Measurements from ENCODE around the gene PHLPP2.
"Not testable (repeated sequence)": the region's sequence is repeated elsewhere in the genome, so short reads cannot be mapped to it uniquely, and the experiment has no call there.

PHLPP2 gene

DNA sequence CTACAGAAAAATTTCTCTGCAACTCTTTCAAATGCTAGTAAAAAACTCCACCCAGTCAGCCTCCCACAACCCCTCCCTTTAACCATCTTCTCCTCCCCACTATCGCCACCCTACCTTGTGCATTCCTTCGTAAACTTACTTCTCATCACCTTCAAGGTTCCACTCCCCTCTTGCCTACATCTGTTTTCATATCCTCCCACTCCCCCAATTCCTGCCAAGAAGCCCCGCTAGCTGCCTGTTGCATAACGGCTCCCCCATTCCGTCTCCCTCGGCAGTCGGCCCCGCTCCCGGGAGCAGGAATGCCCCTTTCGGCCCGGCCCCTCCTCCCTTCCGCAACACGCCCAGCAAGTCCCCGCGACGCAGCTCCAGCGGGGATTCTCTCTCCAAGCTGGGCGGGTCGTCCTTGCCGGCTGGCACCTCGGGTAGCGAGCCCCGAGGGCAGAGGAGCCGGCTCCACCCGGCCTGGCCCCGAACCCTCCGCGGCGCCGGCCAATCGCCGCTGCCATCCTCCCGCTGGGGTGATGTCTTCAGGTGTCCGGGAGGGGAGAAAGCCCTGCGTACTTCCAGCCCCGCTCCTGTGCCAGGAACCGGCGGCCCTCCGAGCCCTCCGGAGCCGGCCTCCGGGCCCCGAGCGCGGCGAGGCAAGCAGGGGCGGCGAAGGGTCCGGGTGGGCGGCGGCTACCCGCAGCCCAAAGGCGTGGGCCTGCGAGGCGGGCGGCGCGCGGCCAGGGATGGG, 1.5 kb downstream of the PHLPP2 start:
- DNase-seq = peak; percentile 50

- DNase-seq = no peak
Measured at GRCh38 chr16:71721066-71721740, 3.3 kb downstream of the PHLPP2 start.

GRCh38 chr16:71712501-71712900, 12.0 kb downstream of the PHLPP2 start:
- no peak for DNase-seq

DNA sequence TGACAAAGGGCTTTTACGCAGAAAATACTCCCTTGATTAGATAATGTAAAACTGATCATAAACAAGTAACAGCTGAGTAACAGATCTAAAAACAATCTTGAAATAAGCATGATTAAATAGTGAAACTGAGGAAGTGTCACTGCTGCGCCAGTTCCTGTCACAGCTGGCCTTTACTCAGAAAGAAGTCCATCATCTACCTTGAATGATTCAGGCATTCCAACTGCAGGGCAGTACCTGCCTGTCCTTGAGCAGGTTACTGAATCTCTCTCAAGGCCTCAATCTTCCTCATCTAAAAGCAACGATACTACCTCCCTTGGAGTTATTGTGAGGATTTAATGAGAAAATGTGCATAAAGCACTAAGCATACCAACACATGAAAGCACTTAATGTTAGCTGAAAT, 12.7 kb downstream of the PHLPP2 start:
- DNase-seq = no peak

- no peak for DNase-seq
Measured at GRCh38 chr16:71709229-71709781, 15.2 kb downstream of the PHLPP2 start.

- no peak for DNase-seq
Measured at GRCh38 chr16:71708696-71709095, 15.8 kb downstream of the PHLPP2 start.

DNA sequence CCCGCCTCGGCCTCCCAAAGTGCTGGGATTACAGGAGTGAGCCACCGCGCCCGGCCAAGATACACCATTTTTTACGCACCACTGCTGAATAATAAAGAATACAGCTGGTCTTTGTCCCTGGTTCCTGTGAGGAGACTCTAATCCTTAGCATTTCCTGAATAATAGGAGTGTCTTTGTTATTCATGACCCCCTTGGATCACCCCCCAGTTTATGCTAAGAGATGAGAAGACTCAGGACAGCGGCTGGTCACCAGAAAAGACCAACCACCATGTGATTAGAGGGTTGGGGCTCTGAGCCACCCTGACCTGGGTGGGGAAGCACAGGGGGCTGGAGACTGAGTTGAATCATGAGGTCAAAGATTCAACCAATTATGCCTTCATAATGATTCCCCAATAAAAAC, 17.3 kb downstream of the PHLPP2 start:
- DNase-seq = no peak

- DNase-seq = no peak
Measured at GRCh38 chr16:71706046-71706445, 18.5 kb downstream of the PHLPP2 start.

DNA sequence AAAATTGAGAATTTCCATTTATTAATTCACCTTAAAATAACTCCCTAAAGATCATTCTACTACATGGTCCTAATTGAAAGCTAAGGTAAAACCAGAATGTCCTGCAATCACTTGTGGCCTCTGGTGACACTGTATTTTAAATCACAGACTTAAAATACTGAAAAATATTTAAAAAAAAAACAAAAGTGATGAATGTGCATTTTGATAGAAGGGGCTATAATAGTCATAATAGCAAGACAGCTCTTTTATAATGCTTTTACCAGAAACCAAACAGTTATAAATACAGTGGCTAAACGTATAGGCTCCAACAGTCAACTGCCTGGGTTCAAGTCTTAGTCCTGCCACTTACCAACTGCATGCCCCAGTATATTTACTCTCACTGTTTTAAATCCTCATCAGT, 21.2 kb downstream of the PHLPP2 start:
- DNase-seq = no peak

GRCh38 chr16:71700831-71701230, 23.7 kb downstream of the PHLPP2 start:
- no peak for DNase-seq

GRCh38 chr16:71698491-71698890, 26.0 kb downstream of the PHLPP2 start:
- no peak for DNase-seq

- no peak for DNase-seq
Measured at GRCh38 chr16:71693164-71693563, 31.3 kb downstream of the PHLPP2 start.

- DNase-seq = no peak
Measured at GRCh38 chr16:71689901-71690300, 34.6 kb downstream of the PHLPP2 start.

DNA sequence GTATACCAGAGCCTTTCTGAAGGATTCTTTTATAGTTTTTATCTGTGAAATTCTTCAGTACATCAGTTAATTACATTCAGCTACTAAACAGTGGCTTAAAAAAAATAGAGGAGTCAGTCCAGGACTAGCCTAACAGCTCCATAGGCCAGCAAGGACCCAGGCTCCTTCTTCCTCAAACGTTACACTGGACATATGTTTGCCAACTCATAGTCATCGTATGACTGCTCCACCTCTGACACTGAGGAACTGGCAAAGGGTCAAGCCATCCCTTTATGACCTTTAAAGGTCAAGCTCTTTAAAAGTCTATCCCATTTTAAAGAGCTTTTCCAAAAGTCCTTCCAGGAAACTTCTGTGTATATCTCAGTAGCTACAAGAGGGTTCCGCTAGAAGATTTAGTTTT, 36.6 kb downstream of the PHLPP2 start:
- DNase-seq = no peak

DNA sequence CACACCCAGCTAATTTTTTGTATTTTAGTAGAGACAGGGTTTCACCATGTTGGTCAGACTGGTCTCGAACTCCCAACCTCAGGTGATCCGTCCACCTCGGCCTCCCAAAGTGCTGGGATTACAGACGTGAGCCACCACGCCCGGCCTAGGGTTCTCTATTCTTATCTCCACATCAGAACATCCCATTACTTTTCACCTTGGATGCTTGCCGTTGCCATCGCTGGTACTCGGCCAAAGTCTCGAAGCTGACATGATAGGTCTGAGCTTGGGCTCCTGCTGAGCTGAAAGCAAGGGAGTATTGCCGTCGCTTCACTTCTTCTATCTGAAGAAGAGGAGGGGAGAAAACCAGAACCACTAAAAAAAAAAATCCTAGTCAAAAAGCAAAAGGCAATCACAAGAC, 40.2 kb downstream of the PHLPP2 start:
- not testable (repeated sequence) for DNase-seq

DNA sequence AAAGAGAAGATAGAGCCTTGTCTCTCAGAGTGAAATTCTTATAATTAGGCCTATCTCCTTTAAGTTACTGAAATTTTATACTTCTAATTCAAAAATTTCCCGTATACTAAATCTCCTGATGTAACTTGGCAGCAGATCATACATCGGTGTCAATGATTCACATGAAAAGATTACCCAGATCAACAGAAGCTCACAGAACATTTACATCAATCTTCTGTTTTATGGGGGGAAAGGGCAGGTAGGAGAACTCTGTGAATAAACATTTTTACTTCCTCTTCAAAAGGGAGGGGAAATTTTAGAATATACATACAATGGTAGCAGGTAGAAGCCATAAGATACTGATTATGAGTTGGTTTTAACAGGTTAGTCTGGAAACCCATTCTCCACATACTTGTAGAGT, 43.1 kb downstream of the PHLPP2 start:
- DNase-seq = no peak

DNA sequence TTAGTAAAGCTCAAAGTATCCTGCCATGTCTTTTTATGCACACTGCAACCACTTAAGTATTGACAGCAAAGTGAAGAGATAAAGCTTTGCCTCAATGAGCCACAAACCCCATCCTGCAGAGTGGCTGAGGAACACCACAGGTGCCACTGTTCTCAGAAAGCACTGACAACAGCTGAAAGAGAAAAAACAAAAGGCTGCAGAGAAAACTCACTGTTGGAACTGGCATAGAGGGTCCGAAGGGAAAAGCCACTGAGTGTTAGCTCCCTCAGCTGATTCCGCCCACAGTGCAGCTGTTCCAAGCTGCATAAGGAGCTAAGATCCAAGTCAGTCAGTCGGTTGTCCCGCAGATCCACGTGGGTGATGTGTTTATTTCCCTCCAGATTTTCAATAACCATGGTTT, 48.3 kb downstream of the PHLPP2 start:
- DNase-seq = no peak

- DNase-seq = no peak
Measured at GRCh38 chr16:71675380-71675779, 49.1 kb downstream of the PHLPP2 start.

GRCh38 chr16:71674229-71674628, 50.3 kb downstream of the PHLPP2 start:
- no peak for DNase-seq

DNA sequence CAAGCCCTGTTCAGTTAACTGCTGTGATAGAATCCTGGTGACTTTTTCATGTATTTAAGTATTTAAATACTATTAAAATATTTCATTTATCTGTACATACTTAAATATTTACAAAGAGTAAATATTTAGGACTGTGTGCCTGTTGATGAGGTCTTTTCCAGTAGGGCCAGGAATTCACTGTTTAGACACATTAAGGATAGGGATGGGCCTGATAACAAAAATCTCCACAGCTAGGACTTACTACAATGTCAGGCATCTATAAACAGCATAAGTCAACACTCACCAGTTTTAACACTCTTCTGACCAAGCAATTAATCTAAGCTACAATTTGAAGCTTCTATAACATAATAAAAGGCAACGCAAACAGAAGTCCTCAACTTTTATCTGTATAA, 50.9 kb downstream of the PHLPP2 start:
- no peak for DNase-seq

DNA sequence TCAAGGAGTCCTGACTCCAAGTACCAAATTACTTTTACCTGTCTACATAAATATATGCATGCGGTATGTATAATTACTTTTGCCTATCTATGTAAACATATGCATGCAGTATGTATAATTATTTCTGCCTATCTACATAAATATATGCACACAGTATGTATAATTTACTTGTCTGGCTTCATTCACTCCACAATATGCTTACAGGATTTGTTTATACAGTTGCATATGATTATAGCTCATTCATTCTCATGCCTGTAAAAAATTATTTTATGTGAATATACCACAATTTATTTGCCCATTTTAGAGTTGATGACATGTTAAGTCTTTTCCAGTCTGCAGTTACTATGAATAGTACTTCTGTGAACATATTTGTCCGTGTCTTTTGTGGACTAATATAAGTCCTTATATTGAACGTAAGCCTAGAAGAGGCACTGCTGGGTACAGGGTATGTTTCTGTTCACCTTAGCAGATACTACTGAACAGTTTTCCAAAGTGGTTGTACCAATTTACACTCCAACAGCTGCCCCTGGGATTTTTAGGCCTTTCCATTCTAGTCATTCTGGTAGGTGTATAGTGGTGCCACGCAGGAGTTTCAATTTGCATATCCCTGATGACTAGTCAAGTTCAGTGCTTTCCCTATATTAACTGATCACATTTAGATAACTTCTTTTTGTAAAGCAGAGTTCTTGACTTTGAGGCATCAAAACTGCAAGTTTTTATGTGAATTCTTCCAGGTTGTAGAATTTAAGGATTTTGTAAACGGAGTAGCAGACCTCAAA, 51.5 kb downstream of the PHLPP2 start:
- DNase-seq = no peak

GRCh38 chr16:71672125-71672524, 52.4 kb downstream of the PHLPP2 start:
- DNase-seq = no peak

GRCh38 chr16:71671165-71671564, 53.3 kb downstream of the PHLPP2 start:
- no peak for DNase-seq

DNA sequence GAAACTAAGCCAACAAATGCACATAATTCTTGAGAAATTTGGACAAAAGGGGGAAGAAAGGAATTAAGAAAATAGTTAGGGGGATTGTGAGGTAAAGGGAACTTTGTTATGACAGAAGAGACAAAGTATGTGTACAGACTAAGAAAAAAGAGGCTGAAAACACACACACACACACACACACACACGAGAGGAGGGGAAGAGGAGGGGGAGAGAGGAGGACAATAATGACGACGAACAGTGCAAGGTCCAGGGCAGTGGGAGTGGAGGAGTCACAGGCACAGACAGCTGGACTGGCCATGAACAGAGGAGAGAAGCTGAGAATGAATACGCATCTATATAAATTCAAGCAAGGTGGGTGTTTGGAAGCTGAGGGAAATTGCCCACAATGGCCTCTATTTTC, 54.0 kb downstream of the PHLPP2 start:
- DNase-seq = no peak

Data from CD4-positive, alpha-beta T cell treated with Interleukin-12 subunit alpha and Interleukin-12 subunit beta, for 1 hour (primary cell).